Neutrophil (primary cell): ENCODE data around the gene GTF2A1L.
"Not testable (repeated sequence)": the region's sequence is repeated elsewhere in the genome, so short reads cannot be mapped to it uniquely, and the experiment has no call there.

ENCODE experiments used
- H3K27ac ChIP-seq: fragments of 200-600 bp; sonication (generic); 2 replicates; pipeline ENCODE4 v1.5.1; 2016; ENCODE audit warnings: mild to moderate bottlenecking, moderate library complexity
- H3K27me3 ChIP-seq: fragments of 200-600 bp; sonication (generic); 2 replicates; pipeline ENCODE4 v1.6.0; 2016; ENCODE audit warnings: mild to moderate bottlenecking
- H3K36me3 ChIP-seq: fragments of 200-600 bp; sonication (generic); 2 replicates; pipeline ENCODE4 v1.5.1; 2017
- H3K4me1 ChIP-seq, 2 experiments: fragments of 200-600 bp in 1 of 2; sonication (generic) in 1 of 2; 1 replicate in 1 of 2; 2 replicates in 1 of 2; pipeline versions ENCODE4 v1.5.1 to v1.6.1; 2013 to 2016; ENCODE audit warnings: low read depth in 1 of 2, low read length in 1 of 2, mild to moderate bottlenecking in 1 of 2, moderate library complexity in 1 of 2; ENCODE audit not compliant: control insufficient read depth in 1 of 2, insufficient read depth in 1 of 2
- H3K4me3 ChIP-seq, 2 experiments: fragments of 200-600 bp in 1 of 2; sonication (generic) in 1 of 2; 1 replicate in 1 of 2; 2 replicates in 1 of 2; pipeline ENCODE4 v1.5.1; 2013 to 2016; ENCODE audit warnings: low read depth in 1 of 2, low read length in 1 of 2, mild to moderate bottlenecking in 1 of 2, moderate library complexity in 1 of 2
- H3K9me3 ChIP-seq: fragments of 200-600 bp; sonication (generic); 2 replicates; pipeline ENCODE4 v1.5.1; 2016
- TF ChIP-seq, protein P1 (sequence below): fragments of 200-600 bp; sonication (generic); IDR thresholded peaks from 2 replicates; pipeline ENCODE4 v1.5.1; 2016; ENCODE audit warnings: antibody characterized with exemption

The GTF2A1L gene

GRCh38 chr2:48613211-48613610 is 4.4 kb upstream of the GTF2A1L start:
- Histone ChIP-seq H3K27ac (no peak overlapping the region), H3K4me1 (no peaks in the 10 kb centered on the region), H3K27me3 (peaks cover 5% of the 10 kb centered on the region), H3K4me3 (no peak overlapping the region), H3K36me3 (no peaks in the 10 kb centered on the region), H3K9me3 (no peaks in the 10 kb centered on the region)
- TF ChIP-seq, protein P1, sequence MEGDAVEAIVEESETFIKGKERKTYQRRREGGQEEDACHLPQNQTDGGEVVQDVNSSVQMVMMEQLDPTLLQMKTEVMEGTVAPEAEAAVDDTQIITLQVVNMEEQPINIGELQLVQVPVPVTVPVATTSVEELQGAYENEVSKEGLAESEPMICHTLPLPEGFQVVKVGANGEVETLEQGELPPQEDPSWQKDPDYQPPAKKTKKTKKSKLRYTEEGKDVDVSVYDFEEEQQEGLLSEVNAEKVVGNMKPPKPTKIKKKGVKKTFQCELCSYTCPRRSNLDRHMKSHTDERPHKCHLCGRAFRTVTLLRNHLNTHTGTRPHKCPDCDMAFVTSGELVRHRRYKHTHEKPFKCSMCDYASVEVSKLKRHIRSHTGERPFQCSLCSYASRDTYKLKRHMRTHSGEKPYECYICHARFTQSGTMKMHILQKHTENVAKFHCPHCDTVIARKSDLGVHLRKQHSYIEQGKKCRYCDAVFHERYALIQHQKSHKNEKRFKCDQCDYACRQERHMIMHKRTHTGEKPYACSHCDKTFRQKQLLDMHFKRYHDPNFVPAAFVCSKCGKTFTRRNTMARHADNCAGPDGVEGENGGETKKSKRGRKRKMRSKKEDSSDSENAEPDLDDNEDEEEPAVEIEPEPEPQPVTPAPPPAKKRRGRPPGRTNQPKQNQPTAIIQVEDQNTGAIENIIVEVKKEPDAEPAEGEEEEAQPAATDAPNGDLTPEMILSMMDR: no peak

DNA sequence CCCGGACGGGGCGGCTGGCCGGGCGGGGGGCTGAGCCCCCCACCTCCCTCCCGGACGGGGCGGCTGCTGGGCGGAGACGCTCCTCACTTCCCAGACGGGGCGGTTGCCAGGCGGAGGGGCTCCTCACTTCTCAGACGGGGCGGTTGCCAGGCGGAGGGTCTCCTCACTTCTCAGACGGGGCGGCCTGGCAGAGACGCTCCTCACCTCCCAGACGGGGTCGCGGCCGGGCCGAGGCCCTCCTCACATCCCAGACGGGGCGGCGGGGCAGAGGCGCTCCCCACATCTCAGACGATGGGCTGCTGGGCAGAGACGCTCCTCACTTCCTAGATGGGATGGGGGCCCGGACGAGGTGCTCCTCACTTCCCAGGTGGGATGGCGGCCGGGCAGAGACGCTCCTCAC is 3.1 kb upstream of the GTF2A1L start:
- H3K4me1 ChIP-seq, H3K4me3 ChIP-seq, H3K36me3 ChIP-seq, H3K27me3 ChIP-seq, H3K9me3 ChIP-seq, H3K27ac ChIP-seq: not testable (repeated sequence)

GRCh38 chr2:48619526-48619925 is 1.9 kb downstream of the GTF2A1L start:
- Histone ChIP-seq H3K4me3 (no peak overlapping the region), H3K27me3 (peaks cover 5% of the 10 kb centered on the region), H3K4me1 (no peaks in the 10 kb centered on the region), H3K9me3 (no peaks in the 10 kb centered on the region), H3K27ac (no peak overlapping the region), H3K36me3 (no peaks in the 10 kb centered on the region)
- TF ChIP-seq, protein P1: no peak

DNA sequence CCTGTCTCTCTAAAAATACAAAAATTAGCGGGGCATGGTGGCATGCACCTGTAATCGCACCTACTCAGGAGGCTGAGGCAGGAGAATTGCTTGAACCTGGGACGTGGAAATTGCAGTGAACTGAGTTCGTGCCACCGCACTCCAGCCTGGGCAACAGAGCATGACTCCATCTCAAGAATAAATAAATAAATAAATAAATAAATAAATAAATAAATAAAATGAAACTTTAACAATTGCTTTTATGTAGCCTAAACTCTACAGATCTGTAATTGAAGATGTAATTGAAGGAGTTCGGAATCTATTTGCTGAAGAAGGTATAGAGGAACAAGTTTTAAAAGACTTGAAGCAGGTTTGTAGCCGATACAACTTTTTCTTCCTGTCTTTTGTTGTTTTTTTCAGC is 2.9 kb downstream of the GTF2A1L start:
- TF ChIP-seq, protein P1: no peak
- H3K27ac ChIP-seq: no peak overlapping the region
- H3K36me3 ChIP-seq: no peaks in the 10 kb centered on the region
- peaks cover 5% of the 10 kb centered on the region for H3K27me3 ChIP-seq
- no peaks in the 10 kb centered on the region for H3K9me3 ChIP-seq
- no peak overlapping the region for H3K4me3 ChIP-seq
- H3K4me1 ChIP-seq: no peaks in the 10 kb centered on the region

- not testable (repeated sequence) for H3K4me1 ChIP-seq, H3K36me3 ChIP-seq, H3K27ac ChIP-seq, H3K9me3 ChIP-seq, H3K4me3 ChIP-seq, H3K27me3 ChIP-seq
Measured at GRCh38 chr2:48622691-48623090, 5.0 kb downstream of the GTF2A1L start.

- Histone ChIP-seq H3K4me3 (no peak overlapping the region), H3K27ac (no peak overlapping the region), H3K27me3 (no peaks in the 10 kb centered on the region), H3K36me3 (no peaks in the 10 kb centered on the region), H3K9me3 (no peaks in the 10 kb centered on the region), H3K4me1 (no peaks in the 10 kb centered on the region)
- TF ChIP-seq, protein P1: no peak
Measured at GRCh38 chr2:48624696-48625095, 7.0 kb downstream of the GTF2A1L start.

GRCh38 chr2:48626047-48626446 is 8.4 kb downstream of the GTF2A1L start:
- no peaks in the 10 kb centered on the region for H3K27me3 ChIP-seq
- no peak overlapping the region for H3K4me3 ChIP-seq
- no peak overlapping the region for H3K27ac ChIP-seq
- no peaks in the 10 kb centered on the region for H3K9me3 ChIP-seq
- H3K36me3 ChIP-seq: no peaks in the 10 kb centered on the region
- TF ChIP-seq, protein P1: no peak
- H3K4me1 ChIP-seq: no peaks in the 10 kb centered on the region
